Measurements from ENCODE around the gene ACVRL1.

DNA sequence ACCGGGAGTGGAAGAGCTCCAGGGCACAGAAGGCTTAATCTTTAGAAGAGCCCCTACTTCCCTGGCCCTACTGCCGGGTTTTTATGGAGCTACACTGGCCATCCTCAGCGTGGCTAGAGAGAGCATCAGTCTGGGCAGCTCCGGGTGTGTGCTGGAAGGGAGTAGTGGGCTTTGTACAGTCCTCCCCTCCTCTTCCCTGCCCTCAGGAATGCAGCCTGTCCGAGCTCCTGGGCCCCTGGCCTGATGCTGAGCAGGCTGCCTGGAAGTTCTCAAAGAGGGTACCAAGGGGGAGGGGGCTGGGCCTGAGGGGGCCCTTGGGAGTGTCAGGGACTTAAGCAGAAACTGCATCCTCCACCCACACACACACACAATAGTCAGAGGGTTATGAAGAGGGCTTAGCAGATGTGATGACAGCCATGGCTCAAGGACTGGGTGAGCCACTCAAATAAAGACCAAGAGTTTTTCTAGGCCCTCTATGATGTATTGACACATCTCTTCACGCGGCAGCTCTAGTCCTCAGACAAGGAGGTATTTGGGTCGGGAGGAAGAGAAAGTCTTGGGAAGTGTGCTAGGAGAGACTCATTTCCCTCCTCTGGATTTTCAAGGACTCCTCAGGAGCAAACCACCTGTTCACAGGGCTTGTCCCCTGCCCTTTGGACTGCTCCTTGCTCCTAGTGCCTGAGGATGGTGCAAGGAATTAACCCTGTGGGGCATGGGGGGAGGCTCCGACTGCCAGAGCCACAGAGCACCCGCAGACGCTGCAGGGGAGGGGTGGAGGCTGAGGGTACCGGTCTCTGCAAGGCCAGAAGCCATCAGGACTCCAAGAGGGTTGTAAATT, 42.3 kb upstream of the ACVRL1 start:
- TF ChIP-seq, protein P1, sequence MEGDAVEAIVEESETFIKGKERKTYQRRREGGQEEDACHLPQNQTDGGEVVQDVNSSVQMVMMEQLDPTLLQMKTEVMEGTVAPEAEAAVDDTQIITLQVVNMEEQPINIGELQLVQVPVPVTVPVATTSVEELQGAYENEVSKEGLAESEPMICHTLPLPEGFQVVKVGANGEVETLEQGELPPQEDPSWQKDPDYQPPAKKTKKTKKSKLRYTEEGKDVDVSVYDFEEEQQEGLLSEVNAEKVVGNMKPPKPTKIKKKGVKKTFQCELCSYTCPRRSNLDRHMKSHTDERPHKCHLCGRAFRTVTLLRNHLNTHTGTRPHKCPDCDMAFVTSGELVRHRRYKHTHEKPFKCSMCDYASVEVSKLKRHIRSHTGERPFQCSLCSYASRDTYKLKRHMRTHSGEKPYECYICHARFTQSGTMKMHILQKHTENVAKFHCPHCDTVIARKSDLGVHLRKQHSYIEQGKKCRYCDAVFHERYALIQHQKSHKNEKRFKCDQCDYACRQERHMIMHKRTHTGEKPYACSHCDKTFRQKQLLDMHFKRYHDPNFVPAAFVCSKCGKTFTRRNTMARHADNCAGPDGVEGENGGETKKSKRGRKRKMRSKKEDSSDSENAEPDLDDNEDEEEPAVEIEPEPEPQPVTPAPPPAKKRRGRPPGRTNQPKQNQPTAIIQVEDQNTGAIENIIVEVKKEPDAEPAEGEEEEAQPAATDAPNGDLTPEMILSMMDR (IDR thresholded peaks at IDR 0.05): no peak
- TF ChIP-seq EP300 (IDR thresholded peaks at IDR 0.05) (no peak), POLR2A (IDR thresholded peaks at IDR 0.05) (no peak)

All from tibial nerve (tissue), 4 donors.